ENCODE data around the gene RSKR. TPM values are rescaled to one million over a fixed set of nuclear protein-coding genes. Genes with fewer than 3 reads are reported as not detected.

RSKR gene
- total and polyA plus RNA-seq, 2 of the 4 experiments (the other 2 are of a cell fraction) = 2.2 to 6.8 TPM

DNA sequence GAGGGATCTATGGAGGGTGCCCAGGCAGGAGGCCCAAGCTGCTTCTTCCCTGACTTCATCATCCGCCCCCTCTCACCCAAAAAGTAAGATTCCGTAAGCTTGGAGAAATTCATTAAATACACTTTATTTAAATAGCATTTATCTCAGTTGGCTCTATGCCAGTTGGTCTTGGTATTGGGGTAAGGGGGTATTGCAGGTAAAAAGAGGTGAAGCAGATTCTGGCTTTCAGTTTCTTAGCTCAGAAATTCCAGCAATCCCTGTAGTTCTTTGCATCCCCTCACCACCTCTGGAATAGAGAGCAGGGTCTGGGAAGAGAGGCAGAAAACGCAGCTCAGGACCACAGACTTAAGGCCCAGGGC, 36.5 kb downstream of the RSKR start:
- intact Hi-C loops (cut with micrococcal nuclease) = no loop called here
- Histone ChIP-seq H4K91ac (ENCODE audit: insufficient read depth, low read depth, low read length) (no peak overlapping the region), H3K27me3 (ENCODE audit: control insufficient read depth, insufficient read depth, low read length) (no peaks in the 10 kb centered on the region), H4K8ac (ENCODE audit: low read depth in 2 of 2, low read length in 2 of 2) (no peak overlapping the region), H3K14ac (replicated peaks; ENCODE audit: low read depth, low read length) (no peak overlapping the region), H3K4me3 (ENCODE audit: insufficient read depth, low read depth, low read length) (no peak overlapping the region), H3K4me1 (ENCODE audit: control insufficient read depth, insufficient read depth, low read length) (peaks cover 6% of the 10 kb centered on the region; the same call in 1 of the 2 replicates), H4K20me1 (ENCODE audit: insufficient read depth, low read length) (no peaks in the 10 kb centered on the region), H3K4ac (ENCODE audit: low read depth, low read length) (no peak overlapping the region), H3K18ac (ENCODE audit: low read depth, low read length) (no peak overlapping the region), H3K9me1 (ENCODE audit: insufficient read depth, low read length) (peaks cover 11% of the 10 kb centered on the region), H2BK5ac (ENCODE audit: low read depth, low read length, poor library complexity, severe bottlenecking) (no peak overlapping the region), H3K4me2 (ENCODE audit: low read depth, low read length) (no peak overlapping the region), H2BK20ac (ENCODE audit: low read depth, low read length) (no peak overlapping the region), H2BK120ac (ENCODE audit: low read depth, low read length) (no peak overlapping the region), H3K9ac (ENCODE audit: low read depth, low read length) (no peak overlapping the region), H3K9me3 (ENCODE audit: control insufficient read depth, insufficient read depth, low read length) (no peaks in the 10 kb centered on the region), H3K56ac (ENCODE audit: extremely low read depth, insufficient read depth, low read length) (no peak overlapping the region), H3K23ac (ENCODE audit: low read depth, low read length) (no peak overlapping the region), H4K5ac (ENCODE audit: low read depth, low read length) (no peak overlapping the region), H2AK9ac (replicated peaks; ENCODE audit: low read depth, low read length, poor library complexity) (peak overlapping the region; percentile 56), H2AFZ (replicated peaks; ENCODE audit: low read length, poor library complexity) (peak overlapping the region; percentile 92), H3K27ac (ENCODE audit: insufficient read depth, low read length) (no peak overlapping the region), H2BK15ac (ENCODE audit: low read depth, low read length) (no peak overlapping the region), H2AK5ac (ENCODE audit: low read depth, low read length) (no peak overlapping the region), H3K79me1 (ENCODE audit: low read depth in 1 of 2, low read length in 2 of 2) (peaks cover 4 to 11% of the 10 kb centered on the region in 2 experiments; a peak in 2 of 4 replicates), H3K36me3 (ENCODE audit: control insufficient read depth, insufficient read depth, low read length) (peaks cover 25% of the 10 kb centered on the region)
- ChIA-PET POLR2A (ENCODE audit: unreplicated experiment) (no interaction called here), CTCF (no interaction called here)
- BruUV-seq (replicated peaks) = no TSS peak
- DNase-seq (no peak), ATAC-seq (ENCODE audit: low read depth) (no peak)
- dilution Hi-C loops (cut with HindIII; ENCODE audit: low sequenced_read_pairs, unreplicated experiment) = no loop called here
- WGBS, 2 experiments (ENCODE audit: extremely low coverage in 2 of 2, insufficient read length in 1 of 2) = no CpG with 5 or more reads among the region's 3 CpGs
- TF ChIP-seq, protein P1, sequence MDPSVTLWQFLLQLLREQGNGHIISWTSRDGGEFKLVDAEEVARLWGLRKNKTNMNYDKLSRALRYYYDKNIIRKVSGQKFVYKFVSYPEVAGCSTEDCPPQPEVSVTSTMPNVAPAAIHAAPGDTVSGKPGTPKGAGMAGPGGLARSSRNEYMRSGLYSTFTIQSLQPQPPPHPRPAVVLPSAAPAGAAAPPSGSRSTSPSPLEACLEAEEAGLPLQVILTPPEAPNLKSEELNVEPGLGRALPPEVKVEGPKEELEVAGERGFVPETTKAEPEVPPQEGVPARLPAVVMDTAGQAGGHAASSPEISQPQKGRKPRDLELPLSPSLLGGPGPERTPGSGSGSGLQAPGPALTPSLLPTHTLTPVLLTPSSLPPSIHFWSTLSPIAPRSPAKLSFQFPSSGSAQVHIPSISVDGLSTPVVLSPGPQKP (IDR thresholded peaks at IDR 0.05; ENCODE audit: borderline replicate concordance, low read depth, low read length) = no peak
- TF ChIP-seq RCOR1 (IDR thresholded peaks at IDR 0.05; ENCODE audit: insufficient replicate concordance, low read length) (no peak), RFX5 (IDR thresholded peaks at IDR 0.05; ENCODE audit: low read depth, low read length) (no peak), CEBPB (IDR thresholded peaks at IDR 0.05; ENCODE audit: low read depth, low read length) (no peak)
- TF ChIP-seq, protein P2, sequence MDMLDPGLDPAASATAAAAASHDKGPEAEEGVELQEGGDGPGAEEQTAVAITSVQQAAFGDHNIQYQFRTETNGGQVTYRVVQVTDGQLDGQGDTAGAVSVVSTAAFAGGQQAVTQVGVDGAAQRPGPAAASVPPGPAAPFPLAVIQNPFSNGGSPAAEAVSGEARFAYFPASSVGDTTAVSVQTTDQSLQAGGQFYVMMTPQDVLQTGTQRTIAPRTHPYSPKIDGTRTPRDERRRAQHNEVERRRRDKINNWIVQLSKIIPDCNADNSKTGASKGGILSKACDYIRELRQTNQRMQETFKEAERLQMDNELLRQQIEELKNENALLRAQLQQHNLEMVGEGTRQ (IDR thresholded peaks at IDR 0.05; ENCODE audit: low read depth, low read length) = no peak
- in situ Hi-C loops (cut with MboI; ENCODE audit: low sequenced_read_pairs) = no loop called here
